Fibroblast of upper back skin (primary cell): Measurements from ENCODE around the gene GPR146.
"Not testable (repeated sequence)": the region's sequence is repeated elsewhere in the genome, so short reads cannot be mapped to it uniquely, and the experiment has no call there.

Source experiments
- DNase-seq: peaks from one replicate; pipeline ENCODE4 v3.0.0-alpha.2; 2013

Gene GPR146

DNA sequence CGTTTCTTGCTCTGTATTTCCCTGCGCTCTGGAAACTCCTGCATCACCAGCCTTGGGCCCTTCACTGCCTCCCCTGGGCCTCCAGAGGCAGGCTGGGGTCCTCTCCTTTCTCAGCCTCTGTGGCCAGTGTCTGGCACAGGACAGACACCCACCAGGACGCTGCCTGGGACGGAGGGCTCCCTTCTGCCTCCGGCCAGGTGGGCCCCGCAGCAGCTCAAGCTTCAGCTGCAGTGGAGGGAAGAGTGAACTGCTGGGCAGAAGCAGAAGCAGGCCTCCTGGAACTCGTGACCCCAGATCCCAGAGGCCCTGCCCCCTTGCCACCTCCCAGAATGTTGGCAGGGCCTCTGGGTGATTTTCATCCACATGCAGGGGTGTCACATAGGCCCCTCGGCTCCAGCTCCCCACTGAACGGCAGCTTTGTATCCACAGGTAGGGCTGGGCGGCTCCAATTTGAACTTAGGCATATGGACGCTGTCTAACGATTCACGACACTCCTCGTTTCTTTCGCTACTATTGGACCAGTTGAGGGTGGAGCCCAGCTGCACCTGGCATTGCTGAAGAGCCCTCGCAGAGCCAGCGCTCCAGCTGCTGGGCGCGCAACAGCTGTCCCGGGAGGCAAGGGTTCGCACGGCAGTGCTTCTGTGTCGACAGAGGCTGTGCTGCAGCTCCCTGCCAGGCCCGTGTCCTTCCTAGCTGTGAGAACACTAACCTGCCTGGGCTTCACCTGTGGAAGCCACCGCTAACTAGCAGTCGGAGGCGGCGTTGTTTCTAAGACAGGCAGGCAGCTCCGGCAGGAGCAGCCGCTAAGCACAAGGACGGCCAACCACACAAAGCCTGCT, 18.4 kb upstream of the GPR146 start:
- no peak for DNase-seq

DNA sequence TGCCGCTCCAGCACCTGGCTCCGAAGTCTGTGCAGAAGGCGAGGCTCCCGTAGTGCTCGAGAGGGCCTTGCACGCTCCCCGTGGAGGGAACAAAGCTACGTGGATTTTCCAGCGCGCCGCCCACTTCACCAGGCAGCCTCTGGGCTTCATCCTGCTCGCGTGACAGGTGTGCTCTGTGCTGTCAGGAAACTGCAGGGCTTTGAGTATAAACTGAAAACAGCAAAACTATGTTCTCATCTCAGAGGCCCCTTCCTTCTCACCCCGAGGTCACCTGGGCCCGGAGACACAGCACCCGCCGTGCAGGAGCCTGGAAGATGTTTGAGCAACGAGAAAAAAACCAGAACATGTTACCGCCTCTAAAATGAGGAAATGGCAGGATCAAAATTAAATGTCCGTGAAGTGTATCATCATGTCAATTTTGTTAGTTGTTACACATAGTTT, 17.6 kb upstream of the GPR146 start:
- no peak for DNase-seq

DNA sequence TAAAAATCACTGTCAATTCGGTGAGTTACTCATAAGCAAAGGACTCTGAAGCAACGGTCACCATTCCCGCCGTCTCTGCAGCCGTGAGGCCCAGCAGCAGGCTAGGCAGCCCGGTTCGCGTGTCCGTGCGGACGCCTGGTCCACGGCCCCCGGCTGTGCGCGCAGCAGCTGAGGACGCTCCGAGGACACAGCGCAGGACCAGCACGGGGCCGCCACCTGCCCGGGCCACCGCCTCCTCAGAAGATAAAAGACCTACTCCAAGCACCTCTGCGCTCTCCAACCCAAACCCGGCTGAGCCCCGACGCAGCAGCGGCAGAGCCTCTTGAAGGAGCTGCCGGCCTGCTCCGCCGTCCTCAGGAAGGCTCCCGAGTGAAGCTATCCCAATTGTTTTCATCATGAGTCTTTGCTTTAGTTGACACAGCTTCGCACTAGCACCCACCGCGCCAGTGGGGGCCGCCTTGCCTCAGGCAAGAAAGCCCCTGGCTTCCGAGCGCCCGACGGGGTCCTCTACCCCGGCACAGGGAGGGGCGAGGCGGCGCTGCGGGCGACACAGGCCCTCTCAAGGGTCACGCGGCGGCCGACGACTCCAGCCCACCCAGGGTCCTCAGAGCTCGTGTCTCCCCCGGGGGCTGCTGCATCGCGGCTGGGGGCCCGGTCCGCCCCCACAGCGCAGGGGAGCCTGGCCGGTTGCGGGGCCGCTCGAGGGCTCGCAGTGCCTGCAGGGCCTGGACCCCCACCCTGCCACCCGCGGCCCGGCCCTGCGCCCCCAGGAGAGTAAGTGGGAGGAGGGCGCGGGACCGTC, 16.9 kb upstream of the GPR146 start:
- DNase-seq, result peak; percentile 16

DNA sequence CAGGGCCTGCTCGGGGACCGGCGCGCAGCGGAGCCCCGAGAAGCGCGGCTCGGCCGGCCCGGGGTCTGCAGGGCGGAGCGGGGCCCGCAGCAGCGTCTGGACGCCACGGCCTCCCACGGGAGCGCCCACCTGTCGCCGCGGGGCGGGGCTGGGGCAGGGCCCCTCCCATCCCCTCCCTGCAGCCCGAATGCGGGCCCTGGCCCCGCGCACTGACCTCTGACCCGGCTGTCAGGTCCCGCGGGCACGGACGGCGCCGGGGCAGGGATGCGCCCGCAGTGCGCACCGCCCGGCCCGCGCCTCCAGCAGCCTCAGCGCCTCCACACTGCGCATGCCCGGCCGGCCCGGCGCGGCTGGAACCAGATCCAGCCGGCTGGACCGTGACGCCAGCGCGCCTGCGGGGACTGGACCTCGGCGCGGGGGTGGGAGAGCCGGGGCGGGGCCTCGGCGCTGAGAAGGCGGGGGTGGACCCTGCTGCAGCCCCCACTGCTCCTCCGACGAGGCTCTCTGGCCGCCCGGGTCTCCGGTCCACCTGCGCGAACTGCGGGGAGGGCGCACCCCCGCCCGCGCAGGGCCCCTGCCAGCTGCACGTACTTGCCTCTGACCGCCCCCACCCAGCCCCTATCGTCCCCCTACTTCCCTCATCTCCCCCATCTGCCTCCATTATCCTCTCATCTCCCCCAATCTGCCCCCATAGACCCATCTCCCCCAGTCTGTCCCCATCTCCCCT, 16.1 kb upstream of the GPR146 start:
- DNase-seq, result peak; percentile 89

DNA sequence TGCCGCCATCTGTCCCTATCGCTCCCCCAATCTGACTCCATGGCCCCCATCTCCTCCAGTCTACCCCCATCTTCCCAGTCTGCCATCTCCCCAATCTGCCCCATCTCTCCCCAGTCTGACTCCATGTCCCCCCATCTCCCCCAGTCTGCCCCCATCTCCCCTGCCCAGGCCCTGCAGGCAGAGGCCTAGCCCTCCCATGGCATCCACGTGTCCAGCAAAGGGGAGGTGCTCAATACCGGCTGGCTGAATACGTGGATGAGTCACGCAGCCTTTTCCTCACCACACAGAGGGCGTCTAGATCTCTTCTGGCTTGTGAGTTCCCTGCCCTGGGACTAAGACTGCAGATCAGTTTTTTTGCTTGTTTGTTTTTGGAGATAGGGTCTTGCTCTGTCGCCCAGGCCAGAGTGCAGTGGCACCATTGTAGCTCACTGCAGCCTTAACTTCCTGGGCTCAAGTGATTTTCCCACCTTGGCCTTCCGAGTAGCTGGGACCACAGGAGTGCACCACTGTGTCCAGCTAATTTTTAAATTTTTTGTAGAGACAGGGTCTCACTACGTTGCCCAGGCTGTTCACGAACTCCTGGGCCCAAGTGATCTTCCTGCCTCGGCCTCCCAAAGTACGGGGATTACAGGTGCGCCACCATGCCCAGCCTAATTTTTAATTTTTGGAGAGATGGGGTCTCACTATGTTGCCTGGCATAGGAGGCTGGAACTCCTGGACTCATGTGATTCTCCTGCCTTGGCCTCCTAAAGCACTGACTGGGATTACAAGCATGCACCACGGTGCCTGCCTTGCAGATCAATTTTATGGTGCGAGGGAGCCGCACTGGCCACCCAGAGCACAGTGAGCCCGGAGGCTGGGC, 15.3 kb upstream of the GPR146 start:
- DNase-seq, result peak; percentile 95

DNA sequence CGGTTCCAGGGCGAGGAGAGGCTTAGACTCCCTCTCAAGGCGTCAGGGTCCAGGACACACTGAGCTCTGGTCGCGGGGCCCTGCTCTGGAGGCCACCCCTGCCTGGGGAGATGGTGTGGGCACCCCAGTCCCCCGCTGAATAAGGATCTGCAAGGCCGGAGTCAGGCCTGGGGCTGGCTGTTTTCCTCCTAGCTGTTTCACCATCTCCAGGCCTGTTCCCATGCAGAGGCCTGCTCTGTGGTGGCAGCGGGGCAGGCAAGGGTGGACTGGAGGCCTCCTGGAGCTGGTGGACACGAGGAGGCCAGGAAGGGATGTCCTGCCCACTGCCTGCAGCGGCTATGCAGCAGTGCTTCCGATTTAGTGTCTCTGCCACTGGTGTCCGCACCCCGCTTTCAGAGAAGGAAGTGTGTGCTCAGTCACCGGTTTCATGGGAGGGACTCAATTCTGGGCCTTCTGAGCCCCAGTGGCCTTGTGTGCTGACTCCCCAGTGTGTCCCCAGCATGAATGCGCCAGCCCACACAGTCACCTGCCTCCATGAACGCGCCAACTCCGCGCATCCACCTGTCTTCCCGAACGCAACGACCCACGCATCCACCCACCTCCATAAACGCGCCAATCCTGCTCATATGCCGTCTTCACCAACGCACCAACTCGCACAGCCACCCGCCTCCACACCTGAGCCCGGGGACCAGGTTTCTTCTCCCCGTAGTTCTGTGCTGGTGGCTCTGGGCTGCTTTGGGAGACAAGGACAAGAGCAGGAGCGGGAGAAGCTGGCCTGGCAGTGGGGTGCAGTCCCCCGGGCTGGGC, 14.5 kb upstream of the GPR146 start:
- no peak for DNase-seq

DNA sequence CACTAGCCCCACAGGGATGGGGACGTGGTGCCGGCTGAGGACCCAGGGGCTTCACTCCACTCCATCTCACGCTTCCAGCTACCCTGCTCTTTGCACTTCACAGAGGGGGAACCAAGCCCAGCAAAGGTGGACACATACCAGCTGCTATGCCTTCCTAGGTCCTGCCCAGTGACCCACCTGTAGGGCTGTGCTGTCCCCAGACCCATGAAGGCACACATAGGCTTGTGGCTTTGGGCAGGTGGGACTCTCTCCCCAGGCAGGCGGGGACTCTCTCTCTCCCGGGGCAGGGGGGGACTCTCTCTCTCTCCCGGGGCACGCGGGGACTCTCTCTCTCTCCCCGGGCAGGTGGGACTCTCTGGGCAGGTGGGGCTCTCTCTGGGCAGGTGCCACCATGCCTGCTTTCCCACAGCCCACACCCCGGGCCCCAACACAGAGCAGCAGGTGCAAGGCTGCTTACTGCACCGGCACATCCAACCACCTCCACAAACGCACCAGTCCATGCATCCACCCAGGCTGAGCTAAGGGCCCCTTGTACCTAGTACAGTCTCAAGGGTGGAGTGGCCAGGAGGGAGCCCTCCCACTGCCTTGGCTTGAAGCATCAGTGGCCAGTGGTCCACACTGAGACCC, 13.8 kb upstream of the GPR146 start:
- DNase-seq, result no peak

DNA sequence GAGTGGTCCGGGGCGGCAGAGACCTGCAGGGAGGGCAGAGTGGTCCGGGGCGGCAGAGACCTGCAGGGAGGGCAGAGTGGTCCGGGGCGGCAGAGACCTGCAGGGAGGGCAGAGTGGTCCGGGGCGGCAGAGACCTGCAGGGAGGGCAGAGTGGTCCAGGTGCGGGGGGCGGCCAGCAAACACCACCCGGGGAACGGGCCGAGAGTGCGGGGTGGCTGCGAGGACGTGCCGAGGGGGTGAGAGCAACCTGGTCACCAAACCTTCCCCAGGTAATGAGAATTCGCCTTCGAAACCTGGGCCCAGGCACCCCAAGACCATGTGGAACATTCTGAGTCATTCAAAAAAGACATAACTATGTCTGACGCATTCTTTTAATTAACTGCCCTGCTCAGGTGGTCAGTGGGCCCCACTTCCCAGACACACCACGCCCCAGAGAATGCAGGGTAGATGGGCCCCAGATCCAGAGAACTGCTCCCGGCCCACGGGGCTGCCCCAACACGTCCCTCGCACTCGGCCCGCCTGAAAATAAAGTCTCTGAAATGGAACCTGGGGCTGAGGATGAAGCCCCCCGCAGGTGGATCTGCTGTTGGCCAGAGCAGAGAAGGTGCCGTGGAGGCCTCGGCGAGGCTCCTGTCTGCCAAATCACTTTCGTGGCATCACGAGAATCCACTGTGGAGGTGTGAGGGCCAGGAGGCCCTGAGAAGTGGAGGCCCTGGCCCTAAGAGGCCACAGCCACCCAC, 12.5 kb upstream of the GPR146 start:
- DNase-seq, result no peak

DNA sequence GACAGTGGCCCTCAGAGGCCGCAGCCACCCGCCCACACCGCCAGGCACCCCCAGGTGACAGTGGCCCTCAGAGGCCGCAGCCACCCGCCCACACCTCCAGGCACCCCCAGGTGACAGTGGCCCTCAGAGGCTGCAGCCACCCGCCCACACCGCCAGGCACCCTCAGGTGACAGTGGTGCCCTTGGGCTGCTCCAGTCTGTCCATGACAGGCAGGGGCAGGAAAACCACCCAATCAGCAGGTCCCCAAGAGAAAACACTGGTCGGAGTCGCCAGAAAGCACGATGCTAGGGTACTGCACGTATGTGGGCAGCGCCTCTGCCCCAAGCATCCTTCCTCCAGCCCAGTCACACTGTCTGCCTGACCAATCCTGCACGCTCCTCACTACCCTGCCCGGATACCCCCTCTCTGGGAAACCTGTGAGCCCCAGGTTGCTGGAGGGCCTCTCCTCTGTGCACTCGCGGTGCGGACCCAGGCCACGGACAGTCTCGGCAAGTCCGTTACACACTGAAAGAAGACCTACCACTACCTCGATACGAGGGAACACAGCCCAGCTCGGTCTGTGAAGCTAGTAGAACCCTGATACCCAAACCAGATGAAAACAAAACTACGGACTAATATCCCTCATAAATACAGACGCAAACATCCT, 11.7 kb upstream of the GPR146 start:
- no peak for DNase-seq

DNA sequence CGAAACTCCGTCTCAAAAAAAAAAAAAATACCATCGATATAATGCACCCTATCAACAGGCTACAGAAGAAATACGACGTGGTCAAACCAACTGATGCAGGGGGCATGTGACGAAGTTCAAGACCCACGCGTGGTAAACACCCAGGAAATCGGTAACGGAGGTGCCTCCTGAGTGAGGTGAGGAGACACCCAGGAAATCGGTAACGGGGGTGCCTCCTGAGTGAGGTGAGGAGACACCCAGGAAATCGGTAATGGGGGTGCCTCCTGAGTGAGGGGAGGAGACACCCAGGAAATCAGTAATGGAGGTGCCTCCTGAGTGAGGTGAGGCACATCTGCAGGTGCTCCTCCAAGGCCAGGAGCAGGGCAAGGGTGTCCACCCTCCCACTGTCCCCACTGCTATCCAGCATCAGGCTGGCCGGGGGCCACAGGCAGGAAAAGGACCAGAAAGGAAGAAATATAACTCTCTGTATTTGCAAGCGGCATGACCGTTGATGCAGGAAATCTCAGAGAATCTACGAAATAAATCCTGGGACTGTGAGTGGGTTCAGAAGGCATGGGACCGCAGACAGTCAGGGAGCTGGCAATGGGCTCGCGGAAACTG, 10.7 kb upstream of the GPR146 start:
- no peak for DNase-seq

DNA sequence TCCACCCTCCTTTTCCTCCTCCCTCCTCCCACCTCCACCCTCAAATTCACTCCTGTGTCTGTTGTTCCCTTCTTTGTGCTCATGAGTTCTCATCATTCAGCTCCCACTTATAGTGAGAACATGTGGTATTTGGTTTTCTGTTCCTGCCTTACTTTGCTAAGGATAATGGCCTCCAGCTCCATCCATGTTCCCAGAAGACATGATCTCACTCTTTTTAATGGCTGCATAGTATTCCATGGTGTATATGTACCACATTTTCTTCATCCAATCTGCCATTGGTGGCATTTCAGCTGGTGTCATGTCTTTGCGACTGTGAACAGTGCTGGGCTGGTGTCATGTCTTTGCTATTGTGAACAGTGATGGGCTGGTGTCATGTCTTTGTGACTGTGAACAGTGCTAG, 9.6 kb upstream of the GPR146 start:
- not testable (repeated sequence) for DNase-seq

DNA sequence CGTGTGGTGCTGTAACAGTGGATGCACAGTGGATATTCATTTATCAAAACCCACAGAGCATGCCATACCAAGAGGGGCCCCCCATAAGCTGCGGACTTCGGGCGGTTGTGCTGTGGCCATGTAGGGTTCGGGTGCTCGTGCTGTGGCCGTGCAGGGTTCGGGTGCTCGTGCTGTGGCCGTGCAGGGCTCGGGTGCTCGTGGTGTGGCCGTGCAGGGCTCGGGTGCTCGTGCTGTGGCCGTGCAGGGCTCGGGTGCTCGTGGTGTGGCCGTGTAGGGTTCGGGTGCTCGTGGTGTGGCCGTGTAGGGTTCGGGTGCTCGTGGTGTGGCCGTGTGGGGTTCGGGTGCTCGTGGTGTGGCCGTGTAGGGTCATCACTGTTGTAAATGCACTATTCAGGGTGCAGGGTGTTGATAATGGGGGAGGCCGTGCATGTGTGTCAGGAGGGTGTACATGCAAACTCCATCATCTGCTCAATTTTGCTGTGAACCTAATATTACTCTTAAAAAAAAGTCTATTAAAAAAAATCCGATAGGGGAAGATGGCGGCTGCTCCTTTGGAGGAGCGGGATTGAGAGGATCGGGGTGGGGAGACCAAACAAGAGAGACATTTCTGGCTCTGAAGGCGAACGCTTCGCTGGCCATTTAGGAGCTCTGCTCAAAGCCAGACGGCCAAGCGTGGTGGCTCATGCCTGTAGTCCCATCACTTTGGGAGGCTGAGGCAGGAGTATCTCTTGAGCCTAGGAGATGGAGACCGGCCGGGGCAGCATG, 8.0 kb upstream of the GPR146 start:
- not testable (repeated sequence) for DNase-seq

DNA sequence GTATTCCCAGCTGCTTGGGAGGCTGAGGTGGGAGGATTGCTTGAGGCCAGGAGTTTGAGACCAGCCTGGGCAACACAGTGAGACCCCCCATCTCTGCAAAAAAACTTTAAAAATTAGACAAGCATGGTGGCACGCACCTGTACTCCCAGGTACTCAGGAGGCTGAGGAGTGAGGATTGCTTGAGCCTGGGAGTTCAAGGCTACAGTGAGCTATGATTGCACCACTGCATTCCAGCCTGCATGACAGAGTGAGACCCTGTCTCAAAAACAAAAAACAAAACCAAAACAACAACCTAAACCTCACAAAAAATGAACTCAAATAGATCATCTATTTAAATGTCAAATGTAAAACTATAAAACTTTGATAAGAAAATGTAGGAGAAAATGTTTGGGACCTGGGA, 4.1 kb upstream of the GPR146 start:
- not testable (repeated sequence) for DNase-seq

DNA sequence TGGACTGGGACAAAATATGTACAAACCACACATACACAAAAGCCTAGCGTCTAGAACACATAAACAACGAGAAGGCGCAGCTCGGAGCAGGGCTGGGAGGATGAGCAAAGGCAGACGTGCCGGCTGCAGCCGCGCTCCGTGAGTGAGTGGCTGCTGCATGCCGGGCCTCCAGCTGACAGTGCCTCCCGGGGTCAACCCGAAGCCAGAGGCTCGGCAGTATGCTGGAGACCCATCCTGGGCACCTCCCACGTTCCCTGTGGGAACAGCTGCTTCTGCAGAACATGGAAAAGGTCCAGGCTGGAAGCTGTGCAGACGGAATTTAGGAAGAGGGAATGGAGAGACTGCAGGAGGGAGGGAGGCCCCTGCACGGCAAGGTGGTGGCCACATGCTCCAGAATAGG, 3.6 kb upstream of the GPR146 start:
- DNase-seq, result peak; percentile 74

DNA sequence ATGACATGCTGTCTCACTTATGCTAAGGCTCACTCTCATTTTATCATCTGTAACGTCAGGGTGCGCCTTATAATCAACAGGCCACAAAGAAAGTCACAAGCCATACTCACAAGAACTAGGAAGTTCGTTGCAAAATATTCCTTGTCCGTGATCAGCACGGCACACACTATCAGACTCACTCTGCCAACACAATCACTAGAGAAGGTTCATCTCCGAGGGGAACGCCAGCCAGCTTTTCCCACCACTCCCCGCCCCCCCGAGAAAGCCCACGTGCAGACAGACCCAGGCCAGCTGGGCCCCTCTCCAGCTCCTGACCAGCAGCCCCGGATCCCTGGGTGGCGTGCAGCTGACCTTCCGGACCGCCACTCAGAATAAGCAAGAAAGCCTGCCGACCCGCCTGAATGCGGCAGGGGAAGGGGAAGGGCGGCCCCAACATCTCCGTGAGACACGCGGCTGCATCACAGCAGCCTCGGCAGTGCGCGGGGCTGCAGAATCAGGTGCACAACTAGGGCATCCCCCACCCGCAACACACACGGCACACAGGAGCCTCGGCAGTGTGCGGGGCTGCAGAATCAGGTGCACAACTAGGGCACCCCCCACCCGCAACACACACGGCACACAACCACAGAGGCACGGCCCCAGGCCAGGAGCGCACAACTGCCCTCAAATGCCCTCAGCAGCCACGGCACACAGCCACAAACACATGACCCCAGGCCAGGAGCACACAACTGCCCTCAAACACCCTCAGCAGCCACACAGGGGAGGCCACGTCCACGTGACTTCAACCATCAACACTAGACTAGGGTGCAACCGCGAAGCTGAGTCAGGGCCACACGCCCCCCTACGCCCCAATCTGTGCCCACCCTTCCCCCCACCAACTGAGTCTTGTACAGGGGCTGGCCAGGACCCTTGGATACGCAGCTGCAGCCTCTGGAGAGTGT, 2.5 kb upstream of the GPR146 start:
- DNase-seq, result no peak

DNA sequence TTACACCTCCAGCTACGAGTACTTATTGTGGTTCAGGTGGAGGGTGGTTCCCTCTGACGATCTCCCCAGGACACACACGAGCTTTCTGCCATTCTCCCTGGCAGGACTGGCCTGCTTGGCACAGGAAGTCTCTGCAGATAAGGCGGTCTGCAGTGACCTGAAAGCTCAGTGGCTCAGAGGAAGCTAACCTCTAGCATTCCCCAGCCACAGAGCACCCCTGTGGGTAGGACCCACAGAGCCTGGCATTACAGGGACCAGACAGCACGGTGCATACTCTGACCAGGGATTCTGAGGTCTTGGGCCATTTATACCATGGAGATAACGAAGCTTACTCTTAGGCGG, 1.9 kb upstream of the GPR146 start:
- DNase-seq, result no peak

DNA sequence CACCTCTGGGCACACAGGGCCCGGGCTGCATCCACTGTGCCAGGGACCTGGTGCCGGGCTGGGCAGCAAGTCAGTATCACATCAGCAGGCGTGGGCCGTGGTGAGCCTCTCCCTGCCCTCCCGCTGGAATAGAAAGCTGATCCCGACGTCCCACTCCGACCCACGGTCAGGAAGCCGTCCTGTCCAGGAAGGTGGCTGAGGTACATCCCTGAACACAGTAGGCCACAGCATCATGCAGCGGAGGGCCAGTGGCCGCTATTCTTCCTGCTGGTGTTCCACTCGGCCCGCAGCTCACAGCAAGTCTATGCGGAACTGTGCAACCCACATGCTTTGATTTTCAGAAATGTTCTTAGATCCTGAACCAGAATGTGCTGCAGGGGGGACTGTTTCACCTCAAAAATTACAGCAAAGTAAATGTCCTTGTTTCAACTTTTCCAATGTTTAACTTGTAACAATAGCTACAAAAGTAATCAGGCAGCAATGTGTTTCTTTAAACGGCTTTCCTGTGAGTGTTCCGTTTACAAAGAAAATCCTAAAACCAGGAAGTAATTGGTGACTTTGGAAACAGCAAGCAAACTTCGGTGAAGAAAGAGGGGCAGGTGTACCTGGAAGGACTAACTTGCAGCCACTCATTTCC, 676 bp upstream of the GPR146 start:
- no peak for DNase-seq
